Uterus (tissue), 2 donors: ENCODE data around the gene HOXC5.

Source experiments
- CTCF ChIP-seq, 4 experiments: fragments of 200-600 bp in 2 of 4; fragments of 450-650 bp in 2 of 4; sonication (generic) in 2 of 4; IDR thresholded peaks; one replicate each; pipeline ENCODE4 v1.5.1; 2016 to 2019; ENCODE audit warnings: antibody characterized with exemption in 4 of 4, mild to moderate bottlenecking in 2 of 4, moderate library complexity in 1 of 4
- POLR2A ChIP-seq, 2 donors: fragments of 450-650 bp; IDR thresholded peaks; one replicate each; pipeline ENCODE4 v1.6.1; 2016; ENCODE audit warnings: antibody characterized with exemption in 2 of 2, mild to moderate bottlenecking in 1 of 2, moderate library complexity in 1 of 2

DNA sequence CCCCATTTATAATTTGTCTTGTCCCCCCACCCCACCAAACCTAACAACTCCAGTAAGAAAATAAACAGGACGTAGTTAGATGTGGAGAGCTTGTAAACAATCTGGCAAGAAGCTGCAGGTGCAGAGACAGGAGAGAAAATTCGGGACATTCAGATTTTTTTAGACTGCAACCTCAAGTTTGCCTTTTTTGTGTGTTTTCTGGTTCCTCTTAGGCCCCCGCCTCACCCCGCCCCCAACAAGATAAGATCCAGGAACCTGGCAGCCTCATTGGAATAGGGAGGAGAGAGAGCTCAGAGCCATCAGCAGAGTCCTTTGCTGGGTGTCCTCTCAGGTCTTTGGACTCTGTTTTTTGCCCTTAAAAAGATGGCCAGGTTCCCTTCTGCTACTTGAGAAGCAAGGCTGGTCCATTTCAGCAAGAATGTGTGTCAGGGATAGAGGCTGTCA, 45.0 kb upstream of the HOXC5 start:
- TF ChIP-seq CTCF (IDR thresholded peaks at IDR 0.05) (no peak), POLR2A (IDR thresholded peaks at IDR 0.05) (no peak)
